Endometrial microvascular endothelial cells (primary cell): ENCODE data around the gene USF1. TPM values are rescaled to one million over a fixed set of nuclear protein-coding genes. Genes with fewer than 3 reads are reported as not detected.
"Not testable (repeated sequence)": the region's sequence is repeated elsewhere in the genome, so short reads cannot be mapped to it uniquely, and the experiment has no call there.

Experiments used
- in situ Hi-C: cut with HindIII; loops from 2 replicates; pipeline ENCODE4 v1.10.0; 2017; ENCODE audit warnings: low sequenced_read_pairs, low pct_unique_long_range_greater_than_20kb; ENCODE audit errors: inconsistent ontology term
- total RNA-seq: library from RNA; depleted of rRNA; stranded (reverse); fragments of >200 nt; gene quantifications from one replicate; pipeline ENCODE4 v1.2.3, GENCODE V29; 2015; ENCODE audit errors: inconsistent ontology term

USF1 gene
- total RNA-seq, 1 donor from 2014 or later, result 119 TPM

- in situ Hi-C loops, result no loop called here
Observed at GRCh38 chr1:161054805-161055204, 9.0 kb upstream of the USF1 start.

GRCh38 chr1:161054232-161054631 lies 8.5 kb upstream of the USF1 start:
- in situ Hi-C loops, result no loop called here

- in situ Hi-C loops, result no loop called here
Observed at GRCh38 chr1:161052899-161053298, 7.1 kb upstream of the USF1 start.

GRCh38 chr1:161051219-161051618 lies 5.4 kb upstream of the USF1 start:
- in situ Hi-C loops, result no loop called here

GRCh38 chr1:161048949-161049722 lies 3.4 kb upstream of the USF1 start:
- in situ Hi-C loops, result loop anchor here (10.0 kb wide), 1 partner anchor 46 kb away; the partner anchor contains the start of gene KLHDC9

- in situ Hi-C loops, result loop anchor here (10.0 kb wide), 1 partner anchor 47 kb away; the partner anchor contains the start of gene KLHDC9
Observed at GRCh38 chr1:161047436-161048420, 2.0 kb upstream of the USF1 start.

- in situ Hi-C loops, result loop anchor here (10.0 kb wide), 1 partner anchor 48 kb away; the partner anchor contains the start of gene KLHDC9
Observed at GRCh38 chr1:161046605-161047228, 940 bp upstream of the USF1 start.

GRCh38 chr1:161044908-161045735 lies 655 bp downstream of the USF1 start:
- in situ Hi-C loops, result loop anchor here (10.0 kb wide), 1 partner anchor 50 kb away; the partner anchor contains the start of gene KLHDC9

GRCh38 chr1:161044535-161044907 lies 1.3 kb downstream of the USF1 start:
- in situ Hi-C loops, result loop anchor here (10.0 kb wide), 1 partner anchor 50 kb away; the partner anchor contains the start of gene KLHDC9

- in situ Hi-C loops, result no loop called here
Observed at GRCh38 chr1:161039546-161039945, 6.2 kb downstream of the USF1 start.

- in situ Hi-C loops, result no loop called here
Observed at GRCh38 chr1:161039154-161039545, 6.6 kb downstream of the USF1 start.

- in situ Hi-C loops, result no loop called here
Observed at GRCh38 chr1:161038523-161039153, 7.1 kb downstream of the USF1 start, which contains the start of gene TSTD1. TSS of gene TSTD1 (minus strand) at chr1:161038964. CDS start at chr1:161038889, 75 bp downstream.

- in situ Hi-C loops, result no loop called here
Observed at GRCh38 chr1:161037661-161038522, 7.9 kb downstream of the USF1 start.

GRCh38 chr1:161033751-161034150 lies 12.0 kb downstream of the USF1 start:
- in situ Hi-C loops, result no loop called here

- in situ Hi-C loops, result no loop called here
Observed at GRCh38 chr1:161032409-161032808, 13.4 kb downstream of the USF1 start.

- in situ Hi-C loops, result no loop called here
Observed at GRCh38 chr1:161031874-161032273, 13.9 kb downstream of the USF1 start.

GRCh38 chr1:161029466-161029865 lies 16.3 kb downstream of the USF1 start:
- in situ Hi-C loops, result not testable (repeated sequence)
